ENCODE results near the gene SLC16A6.
"Not testable (repeated sequence)": the region's sequence is repeated elsewhere in the genome, so short reads cannot be mapped to it uniquely, and the experiment has no call there.

SLC16A6 gene

DNA sequence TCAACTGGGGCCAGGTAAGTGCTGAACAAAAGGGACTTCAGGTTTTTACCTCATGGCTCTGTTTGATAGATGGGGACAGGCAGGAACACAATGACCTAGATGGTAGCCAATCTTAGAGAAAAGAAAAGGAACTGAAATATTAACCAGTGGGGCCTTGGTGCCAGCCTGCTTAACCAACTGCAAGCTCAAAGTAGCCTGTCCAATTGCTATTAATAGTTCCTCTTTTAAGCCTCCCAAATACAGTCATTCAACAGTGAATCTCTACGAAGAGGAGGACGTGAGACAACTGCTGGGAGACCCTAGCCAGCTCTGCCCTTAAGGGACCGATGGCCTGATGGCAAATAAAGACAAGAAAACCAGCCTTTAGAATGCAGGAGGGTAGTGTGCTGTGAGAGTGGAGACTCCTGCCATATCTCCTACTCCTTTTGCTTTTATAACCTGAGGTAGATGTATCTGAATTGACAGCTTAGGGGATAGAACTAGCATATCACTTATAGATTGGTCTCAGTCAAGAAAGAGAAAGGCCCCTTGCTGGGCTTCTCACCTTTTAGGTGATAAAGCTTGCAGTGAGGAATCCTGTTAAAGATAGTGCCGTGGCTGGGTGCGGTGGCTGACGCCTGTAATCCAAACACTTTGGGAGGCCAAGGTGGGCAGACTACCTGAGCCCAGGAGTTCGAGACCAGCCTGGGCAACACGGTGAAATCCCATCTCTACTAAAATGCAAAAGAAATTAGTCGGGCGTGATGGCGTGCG lies 28.7 kb upstream of the SLC16A6 start:
- no peak for DNase-seq (ENCODE audit: extremely low read depth, low read depth)

DNA sequence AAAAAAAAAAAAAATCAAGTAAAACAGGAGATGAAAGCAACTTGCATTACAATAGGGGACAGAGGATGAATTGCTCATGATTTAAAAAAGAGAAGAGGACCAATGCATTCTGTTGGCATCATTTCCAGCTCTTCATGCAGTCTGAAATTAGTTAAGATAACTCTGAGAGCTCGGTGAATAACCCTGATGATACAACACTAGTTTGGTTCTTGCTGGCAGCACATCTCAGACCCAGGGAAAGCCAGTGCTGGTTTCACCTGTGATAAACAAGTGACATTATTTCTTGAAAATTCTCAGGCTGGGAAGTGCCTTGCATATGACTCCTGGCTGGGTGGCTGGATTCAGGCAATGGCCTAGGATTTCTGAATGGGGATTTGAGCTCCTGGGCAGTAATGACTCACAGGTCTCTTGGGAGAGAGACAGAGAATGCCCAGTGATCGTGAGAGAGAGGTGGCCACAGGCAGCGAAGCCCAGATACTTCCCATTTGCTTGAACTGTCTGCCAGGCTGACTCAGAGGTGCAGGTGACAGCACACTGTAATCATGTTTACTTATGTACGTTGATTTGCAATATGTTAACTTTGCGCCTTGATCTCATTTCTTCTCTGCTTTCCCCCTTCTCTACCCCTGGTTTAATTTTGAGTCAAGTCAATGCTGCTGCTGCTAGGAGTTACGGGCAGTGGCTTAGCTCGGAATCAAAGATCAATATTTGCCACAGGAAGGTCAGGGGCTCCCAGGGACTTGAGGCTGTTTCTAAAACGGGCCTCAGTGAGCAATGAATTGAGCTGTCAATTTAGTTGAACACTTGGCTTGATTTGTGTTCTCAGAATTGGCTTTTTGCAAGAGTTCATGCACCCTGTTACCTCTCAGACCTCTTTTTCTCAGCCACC lies 27.4 kb upstream of the SLC16A6 start:
- no peak for DNase-seq (ENCODE audit: extremely low read depth, low read depth)

More for the DNA sequence above, 28.7 kb upstream of the SLC16A6 start:
- TF ChIP-seq, protein P1, sequence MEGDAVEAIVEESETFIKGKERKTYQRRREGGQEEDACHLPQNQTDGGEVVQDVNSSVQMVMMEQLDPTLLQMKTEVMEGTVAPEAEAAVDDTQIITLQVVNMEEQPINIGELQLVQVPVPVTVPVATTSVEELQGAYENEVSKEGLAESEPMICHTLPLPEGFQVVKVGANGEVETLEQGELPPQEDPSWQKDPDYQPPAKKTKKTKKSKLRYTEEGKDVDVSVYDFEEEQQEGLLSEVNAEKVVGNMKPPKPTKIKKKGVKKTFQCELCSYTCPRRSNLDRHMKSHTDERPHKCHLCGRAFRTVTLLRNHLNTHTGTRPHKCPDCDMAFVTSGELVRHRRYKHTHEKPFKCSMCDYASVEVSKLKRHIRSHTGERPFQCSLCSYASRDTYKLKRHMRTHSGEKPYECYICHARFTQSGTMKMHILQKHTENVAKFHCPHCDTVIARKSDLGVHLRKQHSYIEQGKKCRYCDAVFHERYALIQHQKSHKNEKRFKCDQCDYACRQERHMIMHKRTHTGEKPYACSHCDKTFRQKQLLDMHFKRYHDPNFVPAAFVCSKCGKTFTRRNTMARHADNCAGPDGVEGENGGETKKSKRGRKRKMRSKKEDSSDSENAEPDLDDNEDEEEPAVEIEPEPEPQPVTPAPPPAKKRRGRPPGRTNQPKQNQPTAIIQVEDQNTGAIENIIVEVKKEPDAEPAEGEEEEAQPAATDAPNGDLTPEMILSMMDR (IDR thresholded peaks at IDR 0.05; ENCODE audit: low read depth, low read length), result no peak

DNA sequence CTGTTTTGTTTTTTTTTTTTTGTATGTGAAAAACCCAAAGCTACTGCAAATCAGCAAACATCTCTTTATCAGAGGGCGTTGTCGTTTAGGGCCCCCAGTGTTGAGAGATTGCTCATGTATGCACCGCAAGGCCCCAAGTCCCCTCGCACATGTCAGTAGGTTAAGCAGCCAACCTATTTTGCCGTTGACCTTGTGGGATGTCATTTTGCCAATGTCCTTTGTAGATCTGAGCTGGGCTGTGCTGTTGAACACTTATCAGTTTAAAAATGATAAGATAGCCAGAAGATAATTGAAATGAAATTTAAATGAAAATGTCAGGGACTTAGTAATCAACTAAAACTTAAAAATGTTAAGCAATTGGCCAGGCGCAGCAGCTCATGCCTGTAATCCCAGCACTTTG lies 26.5 kb upstream of the SLC16A6 start:
- no peak for DNase-seq (ENCODE audit: extremely low read depth, low read depth)
- TF ChIP-seq, protein P1 (IDR thresholded peaks at IDR 0.05; ENCODE audit: low read depth, low read length), result no peak

More for the DNA sequence above, 27.4 kb upstream of the SLC16A6 start:
- TF ChIP-seq, protein P1 (IDR thresholded peaks at IDR 0.05; ENCODE audit: low read depth, low read length), result no peak

DNA sequence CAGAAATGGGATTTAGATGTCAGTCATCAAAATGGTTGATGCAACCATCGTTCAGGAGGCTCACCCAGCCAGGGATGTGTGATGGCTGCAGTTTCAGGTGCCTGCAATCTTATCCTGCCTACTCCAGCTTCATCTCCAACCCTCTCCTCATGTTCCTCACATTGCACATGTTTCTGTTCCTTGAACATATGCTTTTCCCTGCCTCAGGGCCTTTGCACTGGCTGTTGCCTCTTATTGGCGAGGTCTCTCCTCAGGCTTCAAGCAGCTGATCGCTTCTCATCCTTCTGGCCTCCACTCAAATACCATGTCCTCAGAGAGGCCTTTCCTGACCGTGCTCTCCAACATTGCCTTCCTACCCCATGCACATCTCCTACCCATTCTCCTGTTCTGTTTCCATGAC lies 25.0 kb upstream of the SLC16A6 start:
- DNase-seq (ENCODE audit: extremely low read depth, low read depth), result no peak
- TF ChIP-seq, protein P1 (IDR thresholded peaks at IDR 0.05; ENCODE audit: low read depth, low read length), result no peak

DNA sequence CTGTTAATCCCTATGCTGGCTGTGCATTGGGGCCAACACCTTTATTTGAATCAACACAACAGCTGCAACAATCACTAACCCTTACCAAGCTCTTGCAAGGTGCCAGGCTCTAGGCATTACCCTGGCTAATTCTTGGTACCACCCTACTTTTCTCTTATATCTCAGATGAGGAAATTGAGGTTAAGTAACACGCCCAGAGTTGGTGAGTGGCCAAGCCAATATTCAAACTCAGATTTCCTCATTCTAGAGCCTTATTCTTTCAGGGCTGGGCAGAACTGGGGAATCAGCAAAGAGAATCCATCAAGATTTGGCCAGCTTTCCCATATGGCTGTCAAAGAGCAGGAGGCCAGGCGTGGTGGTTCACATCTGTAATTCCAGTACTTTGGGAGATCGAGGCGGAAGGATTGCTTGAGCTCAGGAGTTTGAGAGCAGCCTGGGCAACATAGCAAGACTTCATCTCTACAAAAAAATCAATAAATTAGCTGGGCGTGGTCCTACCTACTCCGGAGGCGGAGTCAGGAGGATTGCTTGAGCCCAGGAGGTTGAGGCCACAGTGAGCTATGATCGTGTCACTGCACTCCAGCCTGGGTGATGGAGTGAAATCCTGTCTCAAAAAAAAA lies 24.1 kb upstream of the SLC16A6 start:
- TF ChIP-seq, protein P1 (IDR thresholded peaks at IDR 0.05; ENCODE audit: low read depth, low read length), result no peak
- DNase-seq (ENCODE audit: extremely low read depth, low read depth), result no peak

DNA sequence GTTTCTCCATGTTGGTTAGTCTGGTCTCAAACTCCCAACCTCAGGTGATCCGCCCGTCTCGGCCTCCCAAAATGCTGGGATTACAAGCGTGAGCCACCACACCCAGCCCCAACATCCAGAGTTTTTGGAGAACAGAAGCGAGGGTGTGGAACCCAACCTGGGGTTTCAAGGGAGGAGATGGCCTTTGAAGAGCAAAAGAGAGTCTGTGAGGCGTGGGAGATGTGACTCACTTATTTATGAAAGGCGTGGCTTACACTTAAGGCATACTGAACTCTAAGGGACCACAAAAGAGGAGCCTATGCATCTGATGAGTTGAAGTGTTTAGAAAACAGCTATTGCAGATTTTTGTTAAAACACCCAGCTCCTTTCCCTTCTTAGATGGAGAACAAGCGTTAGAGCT lies 19.2 kb upstream of the SLC16A6 start:
- no peak for DNase-seq (ENCODE audit: extremely low read depth, low read depth)
- TF ChIP-seq, protein P1 (IDR thresholded peaks at IDR 0.05; ENCODE audit: low read depth, low read length), result no peak

DNA sequence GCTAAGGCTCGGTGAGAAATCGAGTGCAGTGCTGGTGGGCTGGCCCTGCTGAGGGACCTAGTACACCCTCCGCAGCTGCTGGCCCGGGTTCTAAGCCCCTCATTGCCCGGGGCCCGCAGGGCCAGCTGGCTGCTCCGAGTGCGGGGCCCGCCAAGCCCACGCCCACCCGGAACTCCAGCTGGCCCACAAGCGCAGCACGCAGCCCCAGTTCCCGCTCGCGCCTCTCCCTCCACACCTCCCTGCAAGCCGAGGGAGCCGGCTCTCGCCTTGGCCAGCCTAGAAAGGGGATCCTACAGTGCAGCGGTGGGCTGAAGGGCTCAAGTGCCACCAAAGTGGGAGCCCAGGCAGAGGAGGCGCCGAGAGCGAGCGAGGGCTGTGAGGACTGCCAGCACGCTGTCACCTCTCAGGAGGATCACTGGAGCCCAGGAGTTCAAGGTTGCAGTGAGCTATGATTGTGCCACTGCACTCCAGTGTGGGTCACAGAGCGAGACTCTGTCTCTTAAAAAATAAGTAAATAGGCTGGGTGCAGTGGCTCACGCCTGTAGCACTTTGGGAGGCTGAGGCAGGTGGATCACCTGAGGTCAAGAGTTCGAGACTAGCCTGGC lies 18.2 kb upstream of the SLC16A6 start:
- not testable (repeated sequence) for DNase-seq (ENCODE audit: extremely low read depth, low read depth)

DNA sequence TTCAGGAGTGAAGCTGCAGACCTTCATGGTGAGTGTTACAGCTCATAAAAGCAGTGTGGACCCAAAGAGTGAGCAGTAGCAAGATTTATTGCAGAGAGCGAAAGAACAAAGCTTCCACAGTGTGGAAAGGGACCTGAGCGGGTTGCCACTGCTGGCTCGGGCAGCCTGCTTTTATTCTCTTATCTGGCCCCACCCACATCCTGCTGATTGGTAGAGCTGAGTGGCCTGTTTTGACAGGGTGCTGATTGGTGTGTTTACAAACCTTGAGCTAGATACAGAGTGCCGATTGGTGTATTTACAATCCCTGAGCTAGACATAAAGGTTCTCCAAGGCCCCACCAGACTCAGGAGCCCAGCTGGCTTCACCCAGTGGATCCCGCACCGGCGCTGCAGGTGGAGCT lies 17.6 kb upstream of the SLC16A6 start:
- not testable (repeated sequence) for DNase-seq (ENCODE audit: extremely low read depth, low read depth)

Measured in AG09319 (cell line).